SKM-1 treated with dmso at 0.1 percent for 144 hours (cell line): Measurements from ENCODE around the gene DGCR6L.
A peak's percentile ranks its signal among the peaks of the same experiment; 100 is the strongest.
"Not testable (repeated sequence)": the region's sequence is repeated elsewhere in the genome, so short reads cannot be mapped to it uniquely, and the experiment has no call there.

Experiments used
- DNase-seq: peaks from one replicate; lab custom pipeline; 2025; ENCODE audit not compliant: unreplicated experiment; lab: John Stamatoyannopoulos, UW

DGCR6L gene

DNA sequence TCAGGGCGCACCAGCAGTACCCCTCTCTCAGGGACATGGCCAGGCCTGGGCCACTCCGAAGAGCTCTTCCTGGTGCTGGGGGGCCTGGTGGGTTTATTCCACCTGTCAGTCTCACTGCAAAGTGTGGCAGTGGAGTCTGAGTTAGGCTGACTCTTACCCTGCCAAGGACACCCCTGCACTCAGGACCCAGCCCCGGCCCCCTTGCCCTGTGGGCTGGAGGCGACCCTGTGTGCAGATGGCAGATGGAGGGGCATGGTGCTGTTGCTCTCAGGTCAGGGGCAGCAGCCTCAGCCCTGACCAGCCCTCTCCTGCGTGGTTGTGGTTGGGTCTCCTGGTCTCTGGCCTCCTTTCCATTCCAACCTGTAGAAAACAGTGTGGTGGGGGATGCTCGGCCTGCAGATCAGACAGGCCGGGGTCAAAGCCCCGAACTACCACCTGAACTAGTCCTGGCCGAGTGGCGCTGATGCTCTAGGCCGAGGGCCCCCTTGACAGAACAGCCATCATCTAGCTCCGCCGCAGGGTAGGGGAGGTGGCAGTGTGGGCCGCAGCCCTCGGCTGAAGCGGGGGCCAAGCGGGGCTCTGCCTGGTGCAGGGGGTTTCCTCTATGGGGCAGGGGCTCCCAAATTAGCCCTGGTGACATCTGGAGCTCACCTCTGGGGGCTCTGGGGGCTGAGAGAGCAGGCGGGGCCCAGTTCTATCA, 41.8 kb downstream of the DGCR6L start:
- not testable (repeated sequence) for DNase-seq

DNA sequence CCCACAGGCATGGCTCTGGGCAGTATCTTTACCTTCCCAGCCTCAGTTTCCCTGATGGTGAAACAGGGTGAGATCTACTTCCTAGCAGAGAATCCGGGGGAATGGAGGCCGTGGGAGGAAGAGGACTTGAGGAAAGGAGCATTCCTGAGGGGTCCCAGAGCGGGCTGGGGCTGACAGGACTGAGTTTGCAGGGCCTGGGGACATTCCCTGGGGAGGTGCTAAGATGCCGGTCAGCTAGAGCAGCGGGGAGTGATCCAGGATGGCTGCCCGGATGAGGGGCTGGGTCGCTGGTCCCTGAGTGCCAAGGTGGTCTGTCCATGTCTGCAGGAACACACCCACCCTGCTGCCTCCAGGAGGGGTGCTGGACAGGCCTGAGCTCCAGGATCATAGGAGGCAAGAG, 43.4 kb downstream of the DGCR6L start:
- no peak for DNase-seq

DNA sequence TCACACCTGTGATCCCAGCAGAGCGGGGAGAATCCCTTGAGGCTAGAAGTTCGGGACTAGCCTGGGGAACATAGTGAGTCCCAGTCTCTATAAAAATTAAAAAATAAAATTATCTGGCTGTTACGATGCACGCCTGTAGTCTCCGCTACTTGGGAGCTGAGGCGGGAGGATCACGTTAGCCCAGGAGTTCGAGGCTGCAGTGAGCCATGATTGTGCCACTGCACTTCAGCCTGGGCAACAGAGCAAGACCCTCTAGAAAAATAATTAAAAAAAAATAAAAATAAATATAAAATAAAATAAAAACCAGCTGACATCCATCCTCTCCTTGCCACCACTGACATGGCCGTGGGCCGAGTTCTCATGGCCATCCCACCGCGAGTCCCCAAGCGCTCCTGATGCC, 44.0 kb downstream of the DGCR6L start:
- no peak for DNase-seq

DNA sequence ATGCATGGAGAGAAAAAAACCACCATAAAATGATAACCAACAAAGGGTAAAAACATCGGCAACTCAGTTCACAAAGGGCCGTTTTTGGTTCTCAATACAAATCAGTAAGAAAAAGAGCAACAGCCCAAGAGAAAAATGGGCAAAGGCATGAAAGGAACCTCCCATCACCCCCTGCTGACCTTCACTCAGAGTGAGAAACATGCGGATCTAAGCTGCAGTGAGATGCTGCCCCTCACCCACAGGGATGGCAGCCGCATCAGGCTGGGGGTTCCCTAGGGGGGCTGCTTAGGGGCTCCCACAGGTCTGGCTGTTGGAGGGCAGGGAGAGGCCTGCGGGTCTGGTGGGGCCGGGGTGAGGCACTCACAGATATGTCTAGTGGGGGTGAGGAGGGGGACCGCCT, 44.5 kb downstream of the DGCR6L start:
- DNase-seq = not testable (repeated sequence)

DNA sequence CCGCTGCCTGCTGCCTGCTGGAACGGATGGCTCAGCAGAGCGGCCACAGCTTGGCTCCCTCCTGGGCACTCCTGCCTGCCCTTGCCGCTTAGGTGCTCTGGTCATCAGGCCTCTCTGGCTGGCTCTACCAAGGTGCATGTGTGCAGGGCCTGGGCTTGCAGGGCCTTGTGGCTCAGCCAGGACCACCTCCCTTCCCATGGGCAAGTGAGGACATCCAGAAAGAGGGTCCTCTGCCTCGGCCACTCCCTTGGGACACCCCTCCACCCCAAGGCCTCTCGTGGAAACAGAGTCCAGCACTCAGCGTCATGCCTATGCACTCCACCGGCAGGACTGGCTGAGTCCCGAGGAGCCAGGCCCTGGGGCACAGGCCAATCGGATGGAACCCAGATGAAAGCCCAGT, 45.5 kb downstream of the DGCR6L start:
- not testable (repeated sequence) for DNase-seq

DNA sequence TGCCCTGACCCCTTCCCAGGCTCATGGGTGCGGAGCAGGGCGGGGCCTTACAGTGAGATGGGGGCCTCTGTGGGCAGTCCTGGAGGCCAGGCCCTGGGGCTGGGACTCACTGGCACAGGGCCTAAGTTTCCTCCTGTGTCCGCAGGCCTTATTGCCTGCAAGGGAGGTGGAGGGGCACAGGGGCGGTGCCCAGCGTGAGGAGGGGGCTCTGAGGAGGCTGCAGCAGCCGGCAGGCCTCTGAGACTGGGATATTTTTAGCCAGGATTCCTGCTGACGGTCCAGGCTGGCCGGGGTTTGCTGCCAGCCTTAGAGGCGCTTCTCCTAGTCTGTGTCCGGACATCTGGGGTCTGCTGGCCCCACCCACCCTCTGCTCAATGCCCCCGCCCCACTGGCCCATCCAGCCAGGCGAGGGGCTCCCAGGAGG, 46.1 kb downstream of the DGCR6L start:
- DNase-seq = no peak

DNA sequence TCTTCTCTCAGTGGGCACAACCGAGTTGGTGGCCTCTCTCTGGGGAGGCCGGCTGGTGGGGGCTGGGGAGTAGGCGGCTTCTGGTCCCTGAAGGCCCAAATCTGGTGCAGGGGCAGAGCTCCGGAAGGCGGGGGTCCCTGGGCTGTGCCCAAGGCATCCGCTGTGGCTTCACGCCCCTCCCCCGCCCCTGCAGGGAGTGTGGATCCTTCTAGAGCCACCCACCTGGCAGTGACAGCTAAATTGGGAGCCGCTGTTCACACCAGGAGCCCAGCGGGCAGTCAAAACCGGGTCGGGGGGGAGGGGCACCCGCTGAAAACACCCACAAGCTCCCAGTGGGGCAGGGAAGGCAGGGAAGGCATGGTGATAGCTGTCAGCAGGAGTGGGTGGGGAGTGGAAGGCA, 47.2 kb downstream of the DGCR6L start:
- DNase-seq = no peak

DNA sequence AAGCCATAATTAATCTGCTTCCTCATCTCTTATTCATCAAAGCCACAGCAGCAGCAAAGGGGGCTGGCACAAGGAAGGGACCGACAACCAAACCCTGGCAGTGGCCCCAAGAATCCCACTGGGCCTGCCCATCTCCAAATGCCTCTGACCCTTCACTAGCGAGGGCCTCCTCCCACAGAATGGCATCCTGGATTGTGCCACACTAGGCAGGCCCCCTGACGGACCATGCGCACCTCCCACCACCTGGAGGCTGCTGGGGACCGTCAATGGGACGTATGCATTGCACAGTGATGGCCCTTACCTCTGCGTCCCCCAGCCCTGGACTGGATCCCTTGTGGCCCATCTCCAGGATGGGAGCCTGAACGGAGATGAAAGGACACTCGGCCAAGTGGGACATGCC, 47.7 kb downstream of the DGCR6L start:
- DNase-seq = no peak

DNA sequence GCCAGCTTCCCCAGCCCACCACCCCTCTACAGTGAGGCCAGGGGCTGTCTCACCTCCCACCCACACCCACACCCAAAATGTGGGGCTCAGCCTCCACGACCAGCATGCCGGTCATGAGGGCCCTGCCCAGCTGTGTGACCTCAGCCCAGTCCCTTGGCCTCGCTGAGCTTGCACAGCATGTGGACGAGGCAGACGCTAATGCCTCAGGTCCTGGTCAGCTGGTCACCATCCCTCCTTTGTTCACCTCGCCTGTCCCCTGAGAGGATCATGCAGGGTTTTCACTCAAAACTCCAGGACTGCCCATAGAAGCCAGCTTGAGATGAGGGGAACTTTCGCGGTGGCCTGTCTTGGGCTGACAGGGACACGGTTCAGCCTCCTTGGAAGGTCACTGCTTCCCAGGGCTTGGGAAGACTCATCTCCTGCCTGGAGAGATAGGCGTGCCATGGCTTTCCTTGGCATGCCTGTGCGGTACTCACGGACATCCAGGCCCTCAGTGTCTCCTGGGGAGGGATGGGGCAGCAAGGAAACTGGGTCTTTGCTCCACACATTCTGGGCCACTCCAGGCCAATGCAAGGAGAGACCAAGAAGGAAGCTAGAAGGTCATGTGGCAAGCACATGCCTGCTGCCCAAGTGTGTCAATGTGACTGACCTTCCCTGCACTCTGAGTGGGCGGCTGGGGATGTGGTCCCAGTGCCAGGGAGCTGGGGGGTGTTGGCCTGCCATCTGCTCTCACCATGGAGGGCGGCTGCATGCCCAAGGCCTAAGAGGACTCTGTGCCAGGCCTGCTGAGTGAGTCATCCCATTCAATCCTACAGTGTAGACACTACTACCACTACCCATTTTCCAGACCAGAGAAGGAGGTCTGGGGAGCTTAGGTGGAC, 48.5 kb downstream of the DGCR6L start:
- no peak for DNase-seq

DNA sequence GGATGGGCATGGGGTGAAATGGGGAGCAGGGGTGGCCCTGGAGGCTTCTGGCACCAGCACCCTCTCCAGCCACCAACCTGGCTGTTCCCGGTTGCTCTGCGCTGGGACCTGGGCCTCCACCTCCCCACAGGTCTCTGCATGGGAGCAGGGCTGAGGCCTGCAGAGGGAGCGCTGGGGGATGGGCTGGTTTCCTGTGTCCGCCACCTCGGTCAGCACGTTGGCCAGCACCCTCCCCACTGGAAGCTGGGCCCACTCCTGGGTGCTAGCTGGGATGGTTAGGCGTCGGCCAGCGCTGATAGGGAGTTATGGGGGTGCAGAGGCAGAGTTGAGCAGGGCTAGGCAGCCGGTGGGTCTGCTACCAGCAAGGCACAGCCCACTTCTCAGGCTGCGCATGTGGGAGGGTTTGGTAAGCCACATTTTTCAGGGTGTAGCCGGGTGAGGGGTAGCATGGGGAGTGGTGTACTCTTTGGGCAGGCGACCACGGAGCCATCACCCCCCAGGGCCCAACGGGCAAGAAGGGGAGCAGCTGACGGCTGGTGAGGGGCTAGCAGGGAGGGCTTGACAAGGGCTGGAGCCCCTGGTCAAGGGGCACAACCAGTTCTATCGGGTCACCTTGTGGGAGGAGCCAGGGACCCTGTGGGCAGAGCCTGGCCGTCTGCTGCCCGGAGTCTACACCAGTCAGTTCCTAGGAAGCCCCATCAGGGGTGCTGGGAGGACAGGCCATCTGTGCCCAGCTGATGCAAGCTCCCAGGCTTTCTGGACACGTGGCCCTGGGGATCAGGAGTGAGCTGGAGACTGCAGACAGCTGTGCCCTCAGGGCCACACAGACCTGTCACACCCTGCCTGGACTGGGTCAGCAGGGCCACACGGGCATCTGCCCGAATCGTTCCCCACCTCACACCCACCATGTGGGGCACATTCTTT, 49.4 kb downstream of the DGCR6L start:
- not testable (repeated sequence) for DNase-seq

DNA sequence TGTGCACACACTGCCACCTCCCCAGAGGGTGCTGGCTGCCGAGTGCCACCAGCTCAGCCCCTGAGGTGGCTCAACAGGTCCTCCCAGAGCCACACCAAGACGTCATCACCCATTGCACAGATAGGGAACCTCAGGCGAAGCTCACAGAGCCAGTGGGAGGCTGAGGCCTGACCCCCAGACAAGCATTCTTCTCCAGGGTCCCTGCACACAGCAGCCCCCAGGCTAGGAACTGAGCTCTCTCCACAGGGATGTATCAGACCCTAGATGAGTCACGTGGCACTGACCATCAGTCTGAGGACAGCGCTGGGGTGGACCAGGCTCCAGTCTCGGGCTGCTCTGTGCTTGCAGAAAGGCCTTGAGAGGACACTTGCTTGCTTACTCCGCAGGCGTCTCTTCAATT, 50.2 kb downstream of the DGCR6L start:
- not testable (repeated sequence) for DNase-seq

DNA sequence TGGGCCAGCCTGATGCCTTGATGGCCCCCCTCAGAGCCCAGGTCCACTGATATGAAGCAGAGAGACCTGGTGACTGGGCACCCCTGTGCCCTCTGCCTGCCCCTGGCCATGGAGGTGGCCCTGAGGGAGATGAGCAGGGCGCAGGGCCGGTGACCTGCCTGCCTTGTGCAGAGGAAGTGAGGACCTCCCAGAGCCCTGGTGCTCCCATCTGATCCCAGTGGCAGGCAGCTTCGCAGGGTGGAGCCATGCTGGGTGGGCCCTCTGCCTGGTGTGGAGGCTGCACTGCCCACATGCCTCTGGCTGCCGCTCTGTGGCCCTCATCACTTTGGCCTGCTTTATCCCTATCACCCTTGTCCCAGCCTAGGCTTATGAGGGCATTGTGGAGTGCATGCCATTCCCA, 50.7 kb downstream of the DGCR6L start:
- not testable (repeated sequence) for DNase-seq

DNA sequence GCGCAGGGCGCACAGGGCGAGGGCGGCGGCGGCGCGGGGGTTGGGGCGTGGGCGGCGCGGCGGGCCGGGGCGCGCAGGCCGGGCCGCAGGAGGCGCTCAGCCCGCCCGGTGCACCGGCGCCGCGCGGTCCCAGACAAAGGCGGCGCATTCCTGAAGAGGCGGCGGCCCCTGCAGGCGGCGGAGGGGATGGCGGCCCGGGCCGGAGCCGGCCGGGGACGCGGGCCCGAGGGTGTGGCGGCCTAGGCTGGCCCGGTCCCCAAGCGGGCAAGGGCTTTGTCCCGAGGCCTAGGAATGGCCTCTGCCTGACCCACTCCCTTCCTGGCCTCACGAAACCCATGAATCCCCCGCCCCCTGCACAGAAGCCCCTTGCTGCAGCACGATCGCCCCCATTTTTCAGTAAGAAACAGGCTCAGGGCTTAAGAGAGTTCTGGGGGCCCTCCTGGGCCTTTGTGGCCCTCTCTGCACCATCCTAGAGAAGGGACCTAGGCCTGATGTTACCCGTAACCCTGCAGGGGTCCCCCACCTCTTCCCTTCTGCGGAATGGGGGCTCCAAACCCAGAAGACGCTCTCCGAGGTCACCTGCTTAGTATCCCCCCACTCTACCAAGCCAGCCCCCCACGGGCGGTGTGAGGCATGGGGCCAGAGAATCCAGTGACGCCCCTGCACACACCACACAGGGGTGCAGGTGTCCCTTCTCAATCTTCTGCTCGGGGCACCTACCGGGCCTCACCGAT, 51.4 kb downstream of the DGCR6L start, which contains the start of gene RTN4R:
Gene RTN4R (minus strand): TSS at position 40 of the 734 bp plus-strand sequence. CDS start 226 bp downstream, outside the sequence.
- DNase-seq = peak; percentile 26

DNA sequence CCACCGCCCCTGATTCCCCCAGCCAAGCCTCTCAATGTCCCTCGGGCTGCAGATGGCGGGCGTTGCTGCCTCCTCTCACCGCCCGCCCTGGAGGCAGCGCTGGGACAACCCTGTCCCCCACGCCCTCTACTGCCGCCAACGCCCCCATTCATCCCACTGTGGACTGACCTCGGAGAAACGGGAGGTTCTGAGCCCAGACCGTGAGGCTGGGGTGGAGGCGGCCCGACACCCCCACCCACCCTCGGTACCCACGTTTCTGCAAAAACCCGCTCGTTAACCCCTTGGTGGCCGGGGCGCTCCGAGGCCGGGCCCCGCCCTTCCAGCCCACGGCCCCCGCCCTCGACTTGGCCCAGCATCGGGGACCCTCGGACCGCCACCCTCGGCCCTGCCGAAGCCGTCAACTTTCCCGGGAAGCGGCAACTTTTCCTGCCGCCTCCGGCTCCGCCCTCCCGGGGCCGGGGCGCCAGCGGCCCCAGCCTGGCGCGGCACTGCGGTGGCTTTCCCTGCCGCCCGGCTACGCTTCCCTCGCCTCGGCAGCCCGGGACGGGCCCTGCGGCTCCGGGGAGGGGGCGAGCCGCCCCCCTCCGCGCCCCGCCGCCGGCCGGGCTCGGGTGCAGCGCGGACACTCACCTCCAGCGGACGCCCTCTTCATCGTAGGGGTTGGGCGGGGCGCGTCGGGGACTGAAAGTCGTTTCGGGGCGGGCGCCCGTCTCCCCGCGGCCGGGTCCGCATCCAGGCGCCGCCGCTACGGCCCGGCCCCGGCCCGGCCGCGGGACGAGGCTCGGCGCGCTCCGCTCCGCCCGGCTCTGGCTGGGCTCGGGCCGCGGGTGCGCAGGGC, 52.2 kb downstream of the DGCR6L start:
- no peak for DNase-seq

DNA sequence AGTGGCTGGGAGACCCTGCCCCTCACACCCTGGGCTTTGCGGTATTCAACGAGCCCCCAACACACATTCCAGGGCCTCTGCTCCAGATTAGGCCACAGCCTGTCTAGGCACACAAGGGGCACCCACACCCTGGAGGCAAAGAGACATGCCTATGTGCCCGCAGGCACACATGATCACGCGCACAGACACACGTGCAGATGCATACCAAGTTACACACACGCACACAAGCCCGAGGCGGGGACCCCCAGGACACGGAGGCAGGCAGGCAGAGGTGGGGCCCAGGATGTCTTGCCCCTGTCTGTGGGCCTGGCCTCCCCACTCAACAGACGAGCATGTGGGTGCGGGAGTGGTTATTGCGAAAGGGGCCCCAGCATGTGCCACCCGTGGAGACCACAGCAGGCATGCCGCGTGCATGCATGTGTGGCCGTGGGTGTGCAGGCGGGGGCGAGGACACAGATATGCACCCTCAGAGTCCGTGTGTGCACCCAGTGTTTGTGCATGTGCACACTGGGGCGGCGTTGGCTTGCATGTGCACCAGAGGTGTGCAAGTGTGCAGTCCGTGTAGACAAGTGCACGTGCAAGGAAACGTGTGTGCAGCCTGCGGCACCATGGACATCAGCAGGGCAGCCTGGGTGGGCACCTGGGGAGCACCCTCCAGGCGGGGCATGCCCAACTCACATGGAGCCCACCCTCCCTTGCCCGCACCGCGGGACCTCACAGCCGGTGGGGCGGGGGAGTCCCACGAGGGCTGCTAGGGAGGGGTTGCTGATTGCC, 53.0 kb downstream of the DGCR6L start:
- not testable (repeated sequence) for DNase-seq

DNA sequence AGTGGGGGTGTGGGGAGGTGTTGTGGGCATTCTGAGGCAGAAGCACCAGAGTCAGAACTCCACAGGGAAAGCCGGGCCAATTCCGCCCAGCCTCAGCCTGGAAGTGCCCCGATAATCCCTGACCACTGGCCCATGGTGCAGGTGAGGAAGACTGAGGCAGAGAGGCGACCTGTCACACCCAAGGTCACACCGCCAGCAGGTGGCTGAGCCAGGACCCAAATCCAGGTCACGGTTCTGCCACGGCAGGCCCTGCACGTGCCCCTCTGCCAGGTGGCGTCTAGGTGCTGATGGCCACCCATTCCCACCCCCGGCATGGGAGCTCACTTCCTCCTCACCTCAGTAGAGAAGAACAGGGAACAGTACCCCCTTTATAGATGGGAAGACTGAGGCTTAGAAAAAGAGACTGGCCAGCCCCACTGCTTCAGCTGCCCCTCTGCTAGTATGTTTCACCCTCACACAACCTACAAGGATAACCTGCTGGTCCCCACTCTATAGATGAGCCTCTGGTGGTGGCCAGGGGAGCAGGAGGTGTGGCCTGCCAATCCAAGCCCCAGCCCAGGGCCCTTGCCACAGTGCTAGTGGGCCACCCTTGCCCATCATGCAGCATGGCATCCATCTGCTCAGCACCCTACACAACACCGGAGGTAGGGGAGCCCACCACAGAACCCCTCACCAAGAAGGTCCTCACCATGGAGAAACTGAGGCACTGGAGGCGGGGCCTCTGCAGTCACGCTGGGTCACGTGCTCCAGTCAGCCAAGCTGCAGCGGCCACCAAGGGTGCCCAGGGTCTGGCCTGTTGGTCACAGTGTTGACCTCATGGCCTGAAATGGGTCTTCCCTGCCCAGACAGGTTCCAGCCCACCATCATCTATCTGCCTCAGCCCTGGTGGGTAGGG, 53.8 kb downstream of the DGCR6L start:
- DNase-seq = not testable (repeated sequence)

DNA sequence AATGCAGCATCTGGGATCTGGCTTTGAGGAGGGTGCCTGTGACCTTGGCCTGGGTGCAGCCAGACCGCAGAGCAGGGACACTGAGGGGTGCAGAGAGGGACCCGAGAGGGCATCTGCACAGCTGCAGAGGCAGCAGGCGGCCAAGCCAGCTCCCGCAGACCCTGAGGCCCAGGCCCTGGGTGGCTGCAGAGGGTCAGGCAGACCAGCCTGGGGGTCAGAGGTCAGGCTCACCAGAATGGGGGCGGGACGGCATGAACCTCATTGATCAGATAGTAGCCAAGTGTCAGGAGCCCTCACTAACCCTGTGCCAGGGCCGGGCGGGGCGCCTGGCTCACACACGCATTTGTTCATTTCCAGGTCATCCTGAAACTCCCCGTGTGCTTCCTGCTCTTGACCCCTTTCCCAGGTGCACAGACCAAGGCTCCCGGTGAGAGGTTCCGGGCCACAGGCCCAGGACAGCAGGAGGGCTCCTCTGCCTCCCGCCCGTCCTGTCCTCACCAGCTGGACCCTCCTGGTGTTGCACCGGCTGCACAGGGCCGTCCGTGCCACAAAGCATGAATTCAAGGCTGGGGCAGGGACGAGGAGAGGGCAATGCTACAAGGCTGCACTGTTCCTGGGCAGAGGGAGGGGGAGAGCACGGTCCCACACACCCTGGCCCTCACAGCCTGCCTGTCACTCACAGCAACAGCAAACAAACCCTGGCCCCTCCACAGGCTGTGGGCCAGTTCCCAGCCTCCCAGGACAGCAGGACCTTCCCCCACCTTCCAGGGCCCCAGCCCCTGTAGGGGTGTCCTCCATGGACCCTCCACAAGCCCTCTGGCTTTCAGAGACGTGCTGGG, 55.0 kb downstream of the DGCR6L start:
- no peak for DNase-seq
